ENCODE results near the gene ATP1B3.

GRCh38 chr3:141909408-141909807, 33.0 kb downstream of the ATP1B3 start:
- TF ChIP-seq, protein P1, sequence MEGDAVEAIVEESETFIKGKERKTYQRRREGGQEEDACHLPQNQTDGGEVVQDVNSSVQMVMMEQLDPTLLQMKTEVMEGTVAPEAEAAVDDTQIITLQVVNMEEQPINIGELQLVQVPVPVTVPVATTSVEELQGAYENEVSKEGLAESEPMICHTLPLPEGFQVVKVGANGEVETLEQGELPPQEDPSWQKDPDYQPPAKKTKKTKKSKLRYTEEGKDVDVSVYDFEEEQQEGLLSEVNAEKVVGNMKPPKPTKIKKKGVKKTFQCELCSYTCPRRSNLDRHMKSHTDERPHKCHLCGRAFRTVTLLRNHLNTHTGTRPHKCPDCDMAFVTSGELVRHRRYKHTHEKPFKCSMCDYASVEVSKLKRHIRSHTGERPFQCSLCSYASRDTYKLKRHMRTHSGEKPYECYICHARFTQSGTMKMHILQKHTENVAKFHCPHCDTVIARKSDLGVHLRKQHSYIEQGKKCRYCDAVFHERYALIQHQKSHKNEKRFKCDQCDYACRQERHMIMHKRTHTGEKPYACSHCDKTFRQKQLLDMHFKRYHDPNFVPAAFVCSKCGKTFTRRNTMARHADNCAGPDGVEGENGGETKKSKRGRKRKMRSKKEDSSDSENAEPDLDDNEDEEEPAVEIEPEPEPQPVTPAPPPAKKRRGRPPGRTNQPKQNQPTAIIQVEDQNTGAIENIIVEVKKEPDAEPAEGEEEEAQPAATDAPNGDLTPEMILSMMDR (IDR thresholded peaks at IDR 0.05; ENCODE audit: low read depth, low read length): no peak
- no peak for TF ChIP-seq EZH2phosphoT487 (IDR thresholded peaks at IDR 0.05; ENCODE audit: low read depth)

All from OCI-LY3 (cell line).